ENCODE data around the gene TMEM164.

DNA sequence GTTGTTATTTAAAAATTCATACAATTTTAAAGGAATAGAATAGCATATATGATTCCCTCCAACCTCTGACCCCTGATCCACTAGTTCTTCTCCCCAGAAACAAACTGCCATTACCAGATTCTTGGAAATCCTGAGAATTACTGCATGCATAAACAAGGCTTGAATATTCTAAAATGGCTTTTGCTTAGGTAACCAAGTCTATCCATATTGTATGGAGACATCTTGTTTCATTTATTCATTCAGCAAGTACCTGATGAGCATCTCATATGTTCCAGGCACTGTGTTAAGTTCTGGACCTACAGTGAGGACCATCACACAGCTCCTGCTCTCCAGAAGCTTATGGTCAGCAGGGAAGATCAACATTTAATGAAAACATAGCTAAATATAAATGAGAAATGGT lies 49.4 kb downstream of the TMEM164 start:
- TF ChIP-seq, protein P1, sequence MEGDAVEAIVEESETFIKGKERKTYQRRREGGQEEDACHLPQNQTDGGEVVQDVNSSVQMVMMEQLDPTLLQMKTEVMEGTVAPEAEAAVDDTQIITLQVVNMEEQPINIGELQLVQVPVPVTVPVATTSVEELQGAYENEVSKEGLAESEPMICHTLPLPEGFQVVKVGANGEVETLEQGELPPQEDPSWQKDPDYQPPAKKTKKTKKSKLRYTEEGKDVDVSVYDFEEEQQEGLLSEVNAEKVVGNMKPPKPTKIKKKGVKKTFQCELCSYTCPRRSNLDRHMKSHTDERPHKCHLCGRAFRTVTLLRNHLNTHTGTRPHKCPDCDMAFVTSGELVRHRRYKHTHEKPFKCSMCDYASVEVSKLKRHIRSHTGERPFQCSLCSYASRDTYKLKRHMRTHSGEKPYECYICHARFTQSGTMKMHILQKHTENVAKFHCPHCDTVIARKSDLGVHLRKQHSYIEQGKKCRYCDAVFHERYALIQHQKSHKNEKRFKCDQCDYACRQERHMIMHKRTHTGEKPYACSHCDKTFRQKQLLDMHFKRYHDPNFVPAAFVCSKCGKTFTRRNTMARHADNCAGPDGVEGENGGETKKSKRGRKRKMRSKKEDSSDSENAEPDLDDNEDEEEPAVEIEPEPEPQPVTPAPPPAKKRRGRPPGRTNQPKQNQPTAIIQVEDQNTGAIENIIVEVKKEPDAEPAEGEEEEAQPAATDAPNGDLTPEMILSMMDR (conservative IDR thresholded peaks at IDR 0.05 in 1 of 2, IDR thresholded peaks at IDR 0.05 in 1 of 2; ENCODE audit: extremely low read depth in 1 of 2, insufficient read depth in 1 of 2, low read depth in 1 of 2, low read length in 2 of 2), result no peak
- TF ChIP-seq EZH2 (IDR thresholded peaks at IDR 0.05; ENCODE audit: borderline replicate concordance, low read length), result no peak

All from mammary epithelial cell (primary cell).